HG03521 (cell line): ENCODE measurements around the gene UCK1.
A peak's percentile ranks its signal among the peaks of the same experiment; 100 is the strongest.

Experiments
- ATAC-seq: cut with Tn5 transposase; IDR thresholded peaks from one replicate; pipeline ENCODE4 v1.9.1; 2021; ENCODE audit warnings: mild to moderate bottlenecking, moderate library complexity; ENCODE audit not compliant: unreplicated experiment

The UCK1 gene

GRCh38 chr9:131530920-131531832 is at the start of gene UCK1:
TSS of gene UCK1 (minus strand) at chr9:131531263. CDS start at chr9:131531174, 89 bp downstream.
- ATAC-seq = peak; percentile 88

GRCh38 chr9:131580358-131580757 is 49.3 kb upstream of the UCK1 start:
- ATAC-seq = no peak

- ATAC-seq = no peak
Observed at GRCh38 chr9:131579789-131580211, 48.7 kb upstream of the UCK1 start.

DNA sequence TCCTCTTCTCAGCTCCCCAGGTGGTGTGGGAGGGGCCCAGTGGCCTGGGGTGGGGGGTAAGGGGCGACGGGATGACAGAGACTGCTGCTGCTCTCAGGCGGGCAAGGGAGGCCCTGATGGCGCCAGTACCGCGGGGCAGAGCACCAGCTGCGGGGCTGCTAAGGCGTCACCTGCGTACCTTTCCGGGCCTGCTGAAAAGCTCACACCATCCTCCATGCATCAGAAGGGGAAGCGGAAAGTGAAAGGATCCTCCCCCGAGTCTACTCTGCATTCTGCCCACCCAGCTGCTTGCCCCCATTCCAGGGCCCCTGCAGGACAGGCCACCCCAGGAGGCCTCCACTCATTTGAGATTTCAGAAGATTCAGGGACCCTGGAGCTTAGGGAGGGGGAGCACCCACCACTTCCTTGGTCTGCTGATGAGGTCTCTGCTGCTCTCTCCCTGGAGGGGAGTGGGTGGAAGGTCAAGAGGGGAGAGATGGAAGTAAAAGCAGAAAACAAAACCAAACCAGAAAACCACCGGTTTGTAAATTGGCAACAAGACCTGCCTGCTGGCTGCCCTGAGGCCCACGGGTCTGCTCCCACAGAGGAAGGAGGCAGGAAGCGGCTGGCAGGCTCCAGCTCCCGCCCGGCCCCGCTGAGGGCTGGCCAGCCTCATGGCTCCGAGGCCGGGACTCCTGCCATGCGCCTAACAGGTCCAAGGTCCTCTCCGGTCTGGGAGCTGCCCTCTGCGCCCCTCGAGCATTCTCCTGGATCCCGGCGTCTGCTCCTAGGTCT is 47.9 kb upstream of the UCK1 start:
- ATAC-seq = peak; percentile 51

DNA sequence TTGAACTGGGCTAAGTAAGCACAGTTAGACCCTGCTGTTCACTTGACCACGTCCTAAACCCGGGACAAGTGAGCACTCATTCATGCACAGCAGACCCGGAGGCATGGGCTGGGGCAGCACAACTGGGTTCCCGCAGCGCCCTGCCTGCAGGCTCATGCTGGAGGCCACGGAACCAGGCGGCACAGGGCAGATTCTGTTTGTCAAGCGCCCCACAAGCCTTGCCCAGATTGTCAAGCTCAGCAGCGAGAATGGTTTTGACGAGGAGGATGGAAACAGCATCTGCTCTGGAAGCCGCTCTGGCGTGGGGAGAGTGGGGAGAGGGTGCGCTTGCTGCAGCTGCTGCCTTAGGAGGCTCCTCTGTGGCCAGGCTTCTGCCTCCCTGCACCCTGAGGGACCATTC is 47.0 kb upstream of the UCK1 start:
- no peak for ATAC-seq

GRCh38 chr9:131577005-131578000 is 46.2 kb upstream of the UCK1 start:
- no peak for ATAC-seq

GRCh38 chr9:131575946-131576853 is 45.1 kb upstream of the UCK1 start:
- no peak for ATAC-seq

- ATAC-seq = no peak
Observed at GRCh38 chr9:131574730-131575640, 43.9 kb upstream of the UCK1 start.

- ATAC-seq = no peak
Observed at GRCh38 chr9:131567910-131568309, 36.8 kb upstream of the UCK1 start.

- no peak for ATAC-seq
Observed at GRCh38 chr9:131566158-131566557, 35.1 kb upstream of the UCK1 start.

GRCh38 chr9:131565369-131565768 is 34.3 kb upstream of the UCK1 start:
- no peak for ATAC-seq

DNA sequence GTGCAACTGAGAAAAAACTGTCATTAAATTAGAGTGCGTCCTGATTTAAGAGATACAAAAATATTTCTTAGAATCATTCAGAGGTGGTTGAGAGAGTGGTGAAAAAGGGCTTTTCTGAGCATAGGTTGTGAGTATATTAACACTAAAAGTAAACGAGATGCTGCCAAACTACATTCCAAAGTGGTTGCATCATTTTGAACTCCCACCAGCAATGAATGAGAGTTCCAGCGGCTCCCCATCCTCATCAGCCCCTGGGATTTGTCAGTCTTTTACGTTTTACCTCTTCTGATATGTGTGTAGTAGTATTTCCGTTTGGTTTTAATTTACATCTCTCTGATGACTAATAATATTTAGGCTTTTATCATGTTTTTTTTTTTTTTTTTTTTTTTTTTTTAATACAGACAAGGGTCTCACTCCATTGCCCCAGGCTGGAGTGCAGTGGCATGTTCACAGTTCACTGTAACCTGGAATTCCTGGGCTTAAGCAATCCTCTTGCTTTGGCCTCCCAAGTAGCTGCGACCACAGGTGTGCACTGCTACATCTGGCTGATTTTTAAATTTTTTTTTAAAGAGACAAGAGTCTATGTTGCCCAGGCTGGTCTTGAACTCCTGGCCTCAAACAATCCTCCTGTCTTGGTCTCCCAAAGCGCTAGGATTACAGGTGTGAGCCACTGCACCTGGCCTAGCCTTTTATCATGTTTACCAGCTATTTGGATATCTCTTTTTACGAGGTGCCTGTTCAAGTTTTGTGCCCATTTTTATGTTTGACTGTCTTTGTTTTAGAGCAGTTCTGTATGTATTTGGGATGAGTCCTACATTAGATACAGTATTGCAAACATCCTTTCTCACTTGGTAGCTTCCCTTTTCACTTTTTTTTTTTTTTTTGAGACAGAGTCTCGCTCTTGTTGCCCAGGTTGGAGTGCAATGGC is 31.2 kb upstream of the UCK1 start:
- no peak for ATAC-seq

- ATAC-seq = no peak
Observed at GRCh38 chr9:131559421-131560000, 28.4 kb upstream of the UCK1 start.

DNA sequence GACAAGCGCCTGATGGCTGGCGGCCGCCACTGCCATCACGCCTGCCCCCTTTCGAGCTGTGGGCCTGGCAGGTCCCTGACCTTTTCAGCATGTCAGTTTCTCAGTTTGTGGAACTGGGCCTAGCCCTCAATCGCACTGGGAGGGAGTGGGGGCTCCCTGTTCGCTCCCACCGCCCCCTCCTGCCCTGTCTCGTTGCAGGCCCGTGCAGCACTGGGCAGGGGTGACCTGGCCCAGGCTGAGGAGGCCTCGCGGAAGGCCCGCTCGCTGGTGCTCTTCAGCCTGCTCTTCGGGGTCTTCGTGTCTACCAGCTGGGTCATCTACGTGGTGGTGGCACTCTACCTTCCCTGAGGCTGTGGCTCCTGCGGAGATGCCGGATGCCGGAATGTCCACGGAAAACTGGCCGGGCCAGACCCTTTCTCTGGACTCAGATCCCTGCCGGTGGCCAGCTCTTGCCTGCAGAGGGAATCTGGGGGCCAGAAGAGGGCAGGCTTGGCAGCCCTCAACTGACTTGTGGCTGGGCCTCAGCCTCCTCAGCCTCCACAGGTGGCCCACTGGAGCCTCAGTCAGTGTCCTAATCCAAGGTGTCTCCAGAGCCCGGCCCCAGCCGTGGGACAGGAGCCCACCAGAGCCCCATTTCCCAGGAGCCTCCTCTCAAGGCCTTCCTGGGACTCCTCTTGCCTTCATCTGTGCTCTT is 26.9 kb upstream of the UCK1 start:
- no peak for ATAC-seq

- no peak for ATAC-seq
Observed at GRCh38 chr9:131555841-131556673, 25.0 kb upstream of the UCK1 start.
